Measurements from ENCODE around the gene CYP4A11. TPM values are rescaled to one million over a fixed set of nuclear protein-coding genes. Genes with fewer than 3 reads are reported as not detected.
"Not testable (repeated sequence)": the region's sequence is repeated elsewhere in the genome, so short reads cannot be mapped to it uniquely, and the experiment has no call there.

CYP4A11 gene
- total RNA-seq, 2 experiments from 2014 or later = not detected

DNA sequence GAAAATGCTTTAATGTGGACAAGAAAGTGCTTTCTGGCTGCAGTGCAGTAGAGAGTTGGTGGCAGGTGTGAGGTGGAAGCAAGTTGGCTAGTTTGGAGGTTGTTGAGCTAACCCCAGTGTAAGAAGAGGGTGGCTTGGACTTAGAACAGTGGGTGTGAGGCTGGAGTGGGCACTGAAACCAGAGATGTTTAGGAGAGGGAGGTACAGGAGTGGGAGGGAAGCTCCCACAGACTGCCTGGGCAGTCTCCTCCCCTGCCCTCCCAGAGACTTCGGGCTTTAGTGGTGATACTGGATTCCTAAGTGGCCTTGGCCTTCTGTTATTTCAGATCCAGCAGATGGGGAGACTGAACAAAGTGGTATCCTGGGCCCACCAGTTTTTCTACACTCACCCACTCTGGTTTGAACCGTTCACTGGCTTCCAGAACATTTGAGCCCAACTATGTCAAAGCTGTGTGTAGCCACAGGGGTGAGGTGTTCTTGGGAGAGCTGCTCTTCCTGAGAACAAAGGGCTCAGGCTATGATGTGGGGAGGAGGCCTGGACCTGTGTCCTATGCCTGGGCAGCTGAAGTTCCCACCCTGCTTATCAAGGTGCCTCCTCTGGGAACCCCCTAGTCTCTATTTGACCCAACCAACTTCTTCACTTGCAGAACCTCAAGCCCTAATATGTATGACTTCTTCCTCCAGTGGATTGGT is 19.9 kb upstream of the CYP4A11 start:
- H3K27me3 Mint-ChIP-seq = peaks cover 24% of the 10 kb centered on the region
- H3K4me3 Mint-ChIP-seq = no peak overlapping the region
- CTCF ChIA-PET = no interaction called here
- Histone ChIP-seq H3K4me1 (ENCODE audit: insufficient read depth, low read length) (no peaks in the 10 kb centered on the region), H3K27me3 (ENCODE audit: control insufficient read depth in 1 of 2, insufficient read depth in 2 of 2, low read length in 2 of 2) (peaks cover 3 to 7% of the 10 kb centered on the region in 2 experiments), H3K4me3 (ENCODE audit: low read length) (no peak overlapping the region), H3K27ac (ENCODE audit: low read depth in 1 of 2, low read length in 2 of 2) (no peak overlapping the region), H3K9me3 (ENCODE audit: control insufficient read depth in 1 of 2, insufficient read depth in 1 of 2, low read length in 2 of 2) (no peaks in the 10 kb centered on the region), H3K36me3 (ENCODE audit: insufficient read depth, low read length) (no peaks in the 10 kb centered on the region)
- intact Hi-C loops (cut with DNase I, micrococcal nuclease) = no loop called here
- POLR2A ChIA-PET = no interaction called here
- DNase-seq (no peak), ATAC-seq (ENCODE audit: poor library complexity) (no peak)
- H3K9me3 Mint-ChIP-seq = no peaks in the 10 kb centered on the region
- H3K4me1 Mint-ChIP-seq (ENCODE audit: low read depth) = no peaks in the 10 kb centered on the region
- TF ChIP-seq CTCF (IDR thresholded peaks at IDR 0.05) = no peak
- H3K27ac Mint-ChIP-seq = no peak overlapping the region
- no peaks in the 10 kb centered on the region for H3K36me3 Mint-ChIP-seq (ENCODE audit: low read depth)

- no peak overlapping the region for H3K27ac Mint-ChIP-seq
- ChIA-PET CTCF (no interaction called here), POLR2A (no interaction called here)
- no peak for TF ChIP-seq CTCF (IDR thresholded peaks at IDR 0.05)
- Histone ChIP-seq H3K27me3 (ENCODE audit: control insufficient read depth in 1 of 2, insufficient read depth in 2 of 2, low read length in 2 of 2) (peaks cover 0 to 13% of the 10 kb centered on the region in 2 experiments), H3K27ac (ENCODE audit: low read depth in 1 of 2, low read length in 2 of 2) (no peak overlapping the region), H3K4me1 (ENCODE audit: insufficient read depth, low read length) (no peaks in the 10 kb centered on the region), H3K36me3 (ENCODE audit: insufficient read depth, low read length) (no peaks in the 10 kb centered on the region), H3K9me3 (ENCODE audit: control insufficient read depth in 1 of 2, insufficient read depth in 1 of 2, low read length in 2 of 2) (no peaks in the 10 kb centered on the region), H3K4me3 (ENCODE audit: low read length) (no peak overlapping the region)
- no peak overlapping the region for H3K4me3 Mint-ChIP-seq
- H3K27me3 Mint-ChIP-seq = peaks cover 21% of the 10 kb centered on the region
- H3K36me3 Mint-ChIP-seq (ENCODE audit: low read depth) = no peaks in the 10 kb centered on the region
- ATAC-seq (ENCODE audit: poor library complexity) (no peak), DNase-seq (no peak)
- intact Hi-C loops (cut with DNase I, micrococcal nuclease) = no loop called here
- H3K9me3 Mint-ChIP-seq = no peaks in the 10 kb centered on the region
- H3K4me1 Mint-ChIP-seq (ENCODE audit: low read depth) = no peaks in the 10 kb centered on the region
Measured at GRCh38 chr1:46960250-46960649, 19.0 kb upstream of the CYP4A11 start.

- H3K36me3 ChIP-seq (ENCODE audit: insufficient read depth, low read length); CTCF ChIA-PET; H3K4me1 Mint-ChIP-seq (ENCODE audit: low read depth); H3K27ac ChIP-seq (ENCODE audit: low read depth in 1 of 2, low read length in 2 of 2); H3K27ac Mint-ChIP-seq; DNase-seq; POLR2A ChIA-PET; H3K36me3 Mint-ChIP-seq (ENCODE audit: low read depth); H3K4me3 Mint-ChIP-seq; H3K9me3 Mint-ChIP-seq; intact Hi-C loops (cut with DNase I, micrococcal nuclease); H3K4me3 ChIP-seq (ENCODE audit: low read length); ATAC-seq (ENCODE audit: poor library complexity); H3K9me3 ChIP-seq (ENCODE audit: control insufficient read depth in 1 of 2, insufficient read depth in 1 of 2, low read length in 2 of 2); H3K4me1 ChIP-seq (ENCODE audit: insufficient read depth, low read length); H3K27me3 ChIP-seq (ENCODE audit: control insufficient read depth in 1 of 2, insufficient read depth in 2 of 2, low read length in 2 of 2): not testable (repeated sequence)
- H3K27me3 Mint-ChIP-seq = peaks cover 49% of the 10 kb centered on the region
Measured at GRCh38 chr1:46955116-46955515, 13.8 kb upstream of the CYP4A11 start.

DNA sequence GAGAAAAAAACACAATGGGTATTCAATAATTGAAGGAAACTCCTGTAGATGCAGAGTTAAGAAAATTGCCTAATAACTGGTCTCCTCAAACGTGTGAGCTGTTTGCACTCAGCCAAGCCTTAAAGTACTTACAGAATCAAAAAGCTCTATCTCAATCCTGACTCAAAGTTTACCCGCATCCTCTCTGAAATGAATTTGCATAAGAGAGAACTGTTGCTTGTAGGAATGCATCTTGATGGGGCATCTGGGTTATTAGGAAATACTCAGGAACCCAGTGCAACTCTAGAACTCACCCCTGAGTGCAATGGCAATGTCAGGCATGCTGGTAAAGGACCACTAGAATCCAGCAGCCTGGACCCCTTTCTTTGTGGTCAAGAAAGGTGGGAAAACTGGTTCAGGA is 12.6 kb upstream of the CYP4A11 start:
- ATAC-seq (ENCODE audit: poor library complexity); H3K27ac Mint-ChIP-seq; H3K4me3 Mint-ChIP-seq; H3K9me3 ChIP-seq (ENCODE audit: control insufficient read depth in 1 of 2, insufficient read depth in 1 of 2, low read length in 2 of 2); H3K4me3 ChIP-seq (ENCODE audit: low read length); POLR2A ChIA-PET; H3K36me3 ChIP-seq (ENCODE audit: insufficient read depth, low read length); DNase-seq; H3K4me1 ChIP-seq (ENCODE audit: insufficient read depth, low read length); H3K36me3 Mint-ChIP-seq (ENCODE audit: low read depth); H3K27ac ChIP-seq (ENCODE audit: low read depth in 1 of 2, low read length in 2 of 2); CTCF ChIA-PET; H3K9me3 Mint-ChIP-seq; H3K27me3 ChIP-seq (ENCODE audit: control insufficient read depth in 1 of 2, insufficient read depth in 2 of 2, low read length in 2 of 2); H3K4me1 Mint-ChIP-seq (ENCODE audit: low read depth); intact Hi-C loops (cut with DNase I, micrococcal nuclease): not testable (repeated sequence)
- H3K27me3 Mint-ChIP-seq = peaks cover 43% of the 10 kb centered on the region

GRCh38 chr1:46949417-46949666 is 8.1 kb upstream of the CYP4A11 start:
- H3K4me3 Mint-ChIP-seq; POLR2A ChIA-PET; H3K4me1 Mint-ChIP-seq (ENCODE audit: low read depth); H3K27ac ChIP-seq (ENCODE audit: low read depth in 1 of 2, low read length in 2 of 2); H3K9me3 Mint-ChIP-seq; CTCF ChIA-PET; H3K36me3 ChIP-seq (ENCODE audit: insufficient read depth, low read length); H3K9me3 ChIP-seq (ENCODE audit: control insufficient read depth in 1 of 2, insufficient read depth in 1 of 2, low read length in 2 of 2); H3K36me3 Mint-ChIP-seq (ENCODE audit: low read depth); DNase-seq; H3K4me3 ChIP-seq (ENCODE audit: low read length); H3K27ac Mint-ChIP-seq; intact Hi-C loops (cut with DNase I, micrococcal nuclease); H3K4me1 ChIP-seq (ENCODE audit: insufficient read depth, low read length); H3K27me3 ChIP-seq (ENCODE audit: control insufficient read depth in 1 of 2, insufficient read depth in 2 of 2, low read length in 2 of 2); ATAC-seq (ENCODE audit: poor library complexity): not testable (repeated sequence)
- H3K27me3 Mint-ChIP-seq = peaks cover 34% of the 10 kb centered on the region

Data from CD4-positive, alpha-beta T cell (primary cell).